Measurements from ENCODE around the gene GRB10.

The GRB10 gene

GRCh38 chr7:50685135-50686065, 97.3 kb downstream of the GRB10 start:
- Histone ChIP-seq H3K9me3 (ENCODE audit: control insufficient read depth, insufficient read depth, low read length) (no peaks in the 10 kb centered on the region), H3K9ac (ENCODE audit: low read depth, low read length) (no peak overlapping the region), H3K36me3 (ENCODE audit: insufficient read depth, low read length) (peaks cover 4% of the 10 kb centered on the region; the same call in 1 of the 2 replicates), H3K4me1 (ENCODE audit: insufficient read depth, low read length) (peaks cover under 1% of the 10 kb centered on the region; the same call in 1 of the 2 replicates)

GRCh38 chr7:50684713-50685075, 98.0 kb downstream of the GRB10 start:
- H3K9me3 ChIP-seq (ENCODE audit: control insufficient read depth, insufficient read depth, low read length): no peaks in the 10 kb centered on the region
- H3K9ac ChIP-seq (ENCODE audit: low read depth, low read length): no peak overlapping the region
- peaks cover 4% of the 10 kb centered on the region; the same call in 1 of the 2 replicates for H3K36me3 ChIP-seq (ENCODE audit: insufficient read depth, low read length)
- H3K4me1 ChIP-seq (ENCODE audit: insufficient read depth, low read length): no peaks in the 10 kb centered on the region; the same call in 1 of the 2 replicates

GRCh38 chr7:50684011-50684712, 98.5 kb downstream of the GRB10 start:
- Histone ChIP-seq H3K36me3 (ENCODE audit: insufficient read depth, low read length) (peaks cover 4% of the 10 kb centered on the region; the same call in 1 of the 2 replicates), H3K4me1 (ENCODE audit: insufficient read depth, low read length) (no peaks in the 10 kb centered on the region; the same call in 1 of the 2 replicates), H3K9ac (ENCODE audit: low read depth, low read length) (no peak overlapping the region), H3K9me3 (ENCODE audit: control insufficient read depth, insufficient read depth, low read length) (no peaks in the 10 kb centered on the region)

- H3K9ac ChIP-seq (ENCODE audit: low read depth, low read length): no peak overlapping the region
- H3K36me3 ChIP-seq (ENCODE audit: insufficient read depth, low read length): peaks cover 4% of the 10 kb centered on the region; the same call in 1 of the 2 replicates
- no peaks in the 10 kb centered on the region; the same call in 1 of the 2 replicates for H3K4me1 ChIP-seq (ENCODE audit: insufficient read depth, low read length)
- no peaks in the 10 kb centered on the region for H3K9me3 ChIP-seq (ENCODE audit: control insufficient read depth, insufficient read depth, low read length)
Measured at GRCh38 chr7:50682573-50682972, 100.1 kb downstream of the GRB10 start.

- Histone ChIP-seq H3K36me3 (ENCODE audit: insufficient read depth, low read length) (peaks cover 4% of the 10 kb centered on the region; the same call in 1 of the 2 replicates), H3K9ac (ENCODE audit: low read depth, low read length) (no peak overlapping the region), H3K9me3 (ENCODE audit: control insufficient read depth, insufficient read depth, low read length) (no peaks in the 10 kb centered on the region)
Measured at GRCh38 chr7:50682079-50682478, 100.6 kb downstream of the GRB10 start.

GRCh38 chr7:50681432-50682045, 101.2 kb downstream of the GRB10 start:
- Histone ChIP-seq H3K9ac (ENCODE audit: low read depth, low read length) (no peak overlapping the region), H3K36me3 (ENCODE audit: insufficient read depth, low read length) (peaks cover 4% of the 10 kb centered on the region; the same call in 1 of the 2 replicates), H3K9me3 (ENCODE audit: control insufficient read depth, insufficient read depth, low read length) (no peaks in the 10 kb centered on the region)

More at GRCh38 chr7:50682079-50682478, 100.6 kb downstream of the GRB10 start:
- no peaks in the 10 kb centered on the region; the same call in 1 of the 2 replicates for H3K4me1 ChIP-seq (ENCODE audit: insufficient read depth, low read length)

GRCh38 chr7:50679218-50680007, 103.3 kb downstream of the GRB10 start:
- Histone ChIP-seq H3K9ac (ENCODE audit: low read depth, low read length) (no peak overlapping the region), H3K4me1 (ENCODE audit: insufficient read depth, low read length) (no peaks in the 10 kb centered on the region; the same call in 1 of the 2 replicates), H3K36me3 (ENCODE audit: insufficient read depth, low read length) (no peaks in the 10 kb centered on the region), H3K9me3 (ENCODE audit: control insufficient read depth, insufficient read depth, low read length) (no peaks in the 10 kb centered on the region)

More at GRCh38 chr7:50681432-50682045, 101.2 kb downstream of the GRB10 start:
- H3K4me1 ChIP-seq (ENCODE audit: insufficient read depth, low read length): no peaks in the 10 kb centered on the region; the same call in 1 of the 2 replicates

GRCh38 chr7:50678586-50678985, 104.1 kb downstream of the GRB10 start:
- Histone ChIP-seq H3K9ac (ENCODE audit: low read depth, low read length) (no peak overlapping the region), H3K4me1 (ENCODE audit: insufficient read depth, low read length) (no peaks in the 10 kb centered on the region; the same call in 1 of the 2 replicates), H3K9me3 (ENCODE audit: control insufficient read depth, insufficient read depth, low read length) (no peaks in the 10 kb centered on the region), H3K36me3 (ENCODE audit: insufficient read depth, low read length) (no peaks in the 10 kb centered on the region)

GRCh38 chr7:50677638-50677996, 105.1 kb downstream of the GRB10 start:
- Histone ChIP-seq H3K9ac (ENCODE audit: low read depth, low read length) (no peak overlapping the region), H3K9me3 (ENCODE audit: control insufficient read depth, insufficient read depth, low read length) (no peaks in the 10 kb centered on the region), H3K36me3 (ENCODE audit: insufficient read depth, low read length) (no peaks in the 10 kb centered on the region), H3K4me1 (ENCODE audit: insufficient read depth, low read length) (no peaks in the 10 kb centered on the region; the same call in 1 of the 2 replicates)

- Histone ChIP-seq H3K4me1 (ENCODE audit: insufficient read depth, low read length) (no peaks in the 10 kb centered on the region; the same call in 1 of the 2 replicates), H3K9me3 (ENCODE audit: control insufficient read depth, insufficient read depth, low read length) (no peaks in the 10 kb centered on the region), H3K9ac (ENCODE audit: low read depth, low read length) (no peak overlapping the region)
Measured at GRCh38 chr7:50676740-50677637, 105.7 kb downstream of the GRB10 start.

GRCh38 chr7:50676079-50676478, 106.6 kb downstream of the GRB10 start:
- H3K9me3 ChIP-seq (ENCODE audit: control insufficient read depth, insufficient read depth, low read length): no peaks in the 10 kb centered on the region
- no peaks in the 10 kb centered on the region for H3K4me1 ChIP-seq (ENCODE audit: insufficient read depth, low read length)
- no peaks in the 10 kb centered on the region for H3K36me3 ChIP-seq (ENCODE audit: insufficient read depth, low read length)
- H3K9ac ChIP-seq (ENCODE audit: low read depth, low read length): no peak overlapping the region

More at GRCh38 chr7:50676740-50677637, 105.7 kb downstream of the GRB10 start:
- no peaks in the 10 kb centered on the region for H3K36me3 ChIP-seq (ENCODE audit: insufficient read depth, low read length)

- Histone ChIP-seq H3K36me3 (ENCODE audit: insufficient read depth, low read length) (no peaks in the 10 kb centered on the region), H3K4me1 (ENCODE audit: insufficient read depth, low read length) (no peaks in the 10 kb centered on the region), H3K9ac (ENCODE audit: low read depth, low read length) (no peak overlapping the region), H3K9me3 (ENCODE audit: control insufficient read depth, insufficient read depth, low read length) (no peaks in the 10 kb centered on the region)
Measured at GRCh38 chr7:50674896-50675835, 107.5 kb downstream of the GRB10 start.

Data from ES-I3 (cell line).